A673 (cell line): ENCODE results near the gene DMAC2L.

Experiments used
- CTCF ChIP-seq: fragments of 300-800, 200-600 bp; sonication (generic); conservative IDR thresholded peaks from 2 replicates; pipeline ENCODE4 v1.5.1; 2017; ENCODE audit warnings: low read depth, mild to moderate bottlenecking, antibody characterized with exemption, low read length, moderate library complexity, mixed read lengths
- EZH2 ChIP-seq: fragments of 200-600 bp; sonication (generic); IDR thresholded peaks from 2 replicates; pipeline ENCODE4 v1.6.1; 2017; ENCODE audit warnings: borderline replicate concordance, low read depth, mild to moderate bottlenecking, mixed read lengths, antibody characterized with exemption, low read length; ENCODE audit not compliant: poor library complexity, severe bottlenecking

- TF ChIP-seq CTCF (peak; percentile 98), EZH2 (no peak)
These were observed 9.0 kb downstream of the DMAC2L start for GRCh38 chr14:50321009-50321660.
